Measurements from ENCODE around the gene BIVM.

DNA sequence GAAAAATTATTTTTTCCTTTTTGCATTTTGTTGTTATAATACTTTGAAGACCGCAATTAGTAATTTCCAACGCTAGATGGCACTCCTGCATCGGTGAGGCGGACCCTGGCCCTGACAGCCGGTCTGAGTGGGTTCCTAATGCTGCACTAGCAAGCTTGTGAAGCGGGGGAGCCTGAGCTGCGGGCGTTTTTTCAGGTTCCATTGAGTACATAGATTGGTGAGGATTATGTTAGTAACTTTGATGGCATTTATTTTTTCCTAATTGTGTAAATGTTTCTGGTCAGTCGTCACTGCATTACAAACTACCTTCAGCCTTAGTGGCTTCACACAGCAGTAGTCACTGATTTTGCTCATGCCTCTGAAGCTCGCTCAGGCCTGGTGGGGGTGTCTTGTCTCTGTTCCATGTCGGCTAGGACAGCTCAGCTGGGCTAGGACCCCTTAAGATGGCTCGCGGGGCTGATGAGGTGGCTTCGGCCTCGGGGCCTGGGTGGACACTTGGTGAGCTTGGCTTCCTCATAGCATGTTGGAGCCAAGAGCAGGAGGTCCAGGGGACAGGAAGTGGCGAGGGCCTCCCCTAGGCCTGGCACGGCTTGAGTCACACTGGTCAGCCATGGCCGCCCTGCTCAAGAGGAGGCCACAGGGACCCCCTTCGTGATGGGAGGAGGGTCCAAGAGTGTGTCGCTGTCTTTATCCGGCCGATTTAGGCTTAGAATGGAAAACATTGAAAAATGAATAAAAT, 71.9 kb downstream of the BIVM start:
- no peak for TF ChIP-seq YY1 (IDR thresholded peaks at IDR 0.05; ENCODE audit: insufficient read depth, insufficient read length)
- no peak for TF ChIP-seq ZNF274 (IDR thresholded peaks at IDR 0.05; ENCODE audit: low read depth, low read length)
